HAP-1 (cell line): ENCODE data around the gene TPP1.

Experiments used
- DNase-seq, 2 experiments: peaks; one replicate each; pipeline ENCODE4 v3.0.0-alpha.2; 2016 to 2020; ENCODE audit warnings: low spot score in 2 of 2
- H3K27me3 ChIP-seq: fragments of 250-450 bp; sonication (Bioruptor Pico); 2 replicates; pipeline ENCODE4 v1.5.1; 2020; ENCODE audit warnings: low read depth, mild to moderate bottlenecking, moderate library complexity
- H3K36me3 ChIP-seq: fragments of 250-450 bp; sonication (Bioruptor Pico); replicated peaks from 2 replicates; pipeline ENCODE4 v1.5.1; 2020; ENCODE audit warnings: mild to moderate bottlenecking
- H3K4me1 ChIP-seq: fragments of 250-450 bp; sonication (Bioruptor Pico); 2 replicates; pipeline ENCODE4 v1.5.1; 2020; ENCODE audit warnings: mild to moderate bottlenecking
- H3K4me3 ChIP-seq: fragments of 250-450 bp; sonication (Bioruptor Pico); 2 replicates; pipeline ENCODE4 v1.5.1; 2020; ENCODE audit warnings: mild to moderate bottlenecking, moderate library complexity
- H3K9me3 ChIP-seq: fragments of 250-450 bp; sonication (Bioruptor Pico); 2 replicates; pipeline ENCODE4 v1.5.1; 2020; ENCODE audit warnings: mild to moderate bottlenecking, moderate library complexity
- in situ Hi-C: fragments of 300-500 bp; cut with MboI; formaldehyde crosslinking; loops from 3 replicates; pipeline ENCODE4 v1.14.3; 2020; ENCODE audit warnings: low sequenced_read_pairs, inconsistent platforms, mixed read lengths

The TPP1 gene

DNA sequence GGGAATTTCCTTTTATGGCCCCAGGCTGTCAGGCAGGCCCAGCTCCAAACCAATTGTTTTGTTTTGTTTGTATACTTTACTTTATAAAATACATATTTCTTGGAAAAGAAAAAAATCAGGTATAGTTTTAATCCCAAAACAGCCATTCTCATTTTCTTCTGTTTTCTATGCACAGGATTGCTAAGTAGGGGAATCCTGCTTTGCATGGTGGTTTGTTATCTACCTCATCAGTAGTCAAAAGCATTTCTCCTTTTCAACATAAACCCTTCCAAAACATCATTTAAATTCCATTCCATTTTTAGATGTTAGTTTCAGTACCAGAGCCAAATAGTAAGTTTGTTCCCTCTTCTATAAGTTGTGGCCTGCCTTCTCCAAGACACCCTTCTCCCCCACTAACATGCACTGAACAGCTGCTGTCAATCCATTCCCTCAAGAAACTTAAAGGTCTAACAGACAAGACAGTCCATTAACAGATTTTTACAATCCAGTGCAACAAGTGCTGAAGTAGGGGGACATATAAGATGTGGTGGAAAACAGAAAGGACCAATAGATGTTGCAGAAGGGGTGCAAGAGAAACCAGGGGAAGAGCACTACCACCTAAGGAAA is 11.9 kb downstream of the TPP1 start:
- DNase-seq, result no peak
- no peak overlapping the region for H3K4me3 ChIP-seq
- peaks cover 28% of the 10 kb centered on the region for H3K4me1 ChIP-seq
- no peaks in the 10 kb centered on the region for H3K27me3 ChIP-seq
- peaks cover 47% of the 10 kb centered on the region for H3K36me3 ChIP-seq
- in situ Hi-C loops, result no loop called here
- H3K9me3 ChIP-seq, result no peaks in the 10 kb centered on the region

DNA sequence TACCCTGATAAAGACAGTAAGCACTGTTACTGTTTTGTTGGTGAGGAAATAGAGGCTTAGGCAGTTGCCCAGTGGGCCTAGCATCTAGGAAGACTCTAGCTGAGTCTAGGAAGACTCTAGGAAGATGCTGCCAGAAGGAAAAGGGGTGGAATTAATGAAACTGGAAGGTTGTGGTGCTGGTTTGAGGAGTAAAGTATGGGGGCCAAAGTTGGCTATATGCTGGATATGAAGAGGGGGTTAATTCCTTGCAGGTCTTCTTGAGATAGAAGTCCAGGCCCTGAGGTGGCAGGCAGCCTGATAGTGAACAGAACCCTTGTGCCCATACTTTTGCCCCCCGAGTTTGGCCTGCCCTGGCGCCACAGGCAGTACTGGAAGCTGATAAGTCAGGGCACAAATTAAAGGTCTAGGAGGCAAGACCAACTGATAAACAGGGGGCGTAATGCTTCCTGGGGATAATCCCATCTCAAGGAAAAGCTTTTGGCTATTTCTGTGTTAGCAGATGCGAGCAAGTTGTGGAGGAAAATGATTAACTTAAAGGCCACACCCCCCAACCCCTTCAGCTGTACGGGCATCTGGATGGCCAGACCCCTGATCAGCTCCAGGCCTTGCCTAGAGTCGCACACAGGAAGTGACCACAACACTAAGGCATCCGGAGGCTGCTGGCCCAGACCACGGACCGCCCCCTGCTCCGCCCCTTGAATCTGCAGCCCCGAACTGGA is 12.6 kb downstream of the TPP1 start:
- H3K4me3 ChIP-seq, result 0 out of 2 replicates have a peak overlapping the region, but pooled peaks have one; percentile 5
- DNase-seq, result peak; percentile 66 to 93
- H3K9me3 ChIP-seq, result no peaks in the 10 kb centered on the region
- no peaks in the 10 kb centered on the region for H3K27me3 ChIP-seq
- peaks cover 48% of the 10 kb centered on the region for H3K36me3 ChIP-seq
- peaks cover 31% of the 10 kb centered on the region for H3K4me1 ChIP-seq
- in situ Hi-C loops, result no loop called here

DNA sequence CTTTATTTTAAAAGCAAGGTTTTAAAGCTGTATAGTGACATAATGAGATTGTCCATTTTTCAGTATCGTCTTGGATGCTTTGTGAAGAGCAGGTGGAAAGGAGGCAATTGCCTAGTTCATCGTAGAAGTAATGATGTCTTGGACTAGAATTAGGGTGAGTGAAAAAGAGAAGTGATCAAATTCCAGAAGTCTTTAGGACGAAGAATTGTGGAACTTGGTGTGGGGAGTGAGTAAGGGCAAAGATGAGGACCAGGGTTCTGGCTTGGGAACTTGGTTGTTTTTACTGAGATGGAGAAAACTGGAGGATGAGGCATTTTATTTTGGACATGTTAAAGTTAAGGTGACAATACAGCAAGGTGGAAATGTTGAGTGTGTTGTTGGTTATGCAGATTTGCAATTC is 14.4 kb downstream of the TPP1 start:
- no peaks in the 10 kb centered on the region for H3K9me3 ChIP-seq
- no peak for DNase-seq
- no peaks in the 10 kb centered on the region for H3K27me3 ChIP-seq
- H3K36me3 ChIP-seq, result peaks cover 51% of the 10 kb centered on the region
- in situ Hi-C loops, result no loop called here
- H3K4me1 ChIP-seq, result peaks cover 31% of the 10 kb centered on the region
- peak overlapping the region; percentile 94 for H3K4me3 ChIP-seq

DNA sequence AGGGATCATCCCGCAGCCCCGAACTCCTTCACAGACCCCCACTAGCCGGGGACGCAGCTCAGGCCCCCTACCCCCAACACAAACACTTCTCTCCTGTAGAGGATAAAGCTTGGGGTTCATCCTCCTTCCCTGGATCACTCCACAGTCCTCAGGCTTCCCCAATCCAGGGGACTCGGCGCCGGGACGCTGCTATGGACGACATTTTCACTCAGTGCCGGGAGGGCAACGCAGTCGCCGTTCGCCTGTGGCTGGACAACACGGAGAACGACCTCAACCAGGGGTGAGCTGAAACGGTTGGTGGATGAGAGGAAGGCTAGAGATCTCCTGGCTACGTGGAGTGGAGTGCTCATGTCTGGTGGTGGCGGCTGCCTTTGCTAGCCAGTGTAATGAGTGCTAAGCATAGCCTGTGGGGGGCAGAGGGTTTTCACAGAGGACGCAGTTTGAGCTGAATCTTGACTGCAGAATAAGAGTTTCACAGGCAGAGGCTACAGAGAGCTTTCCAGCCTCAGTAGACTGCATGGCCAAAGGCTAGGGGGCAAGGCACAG is 15.1 kb downstream of the TPP1 start:
- Histone ChIP-seq H3K4me1 (peaks cover 31% of the 10 kb centered on the region), H3K36me3 (peaks cover 51% of the 10 kb centered on the region), H3K9me3 (no peaks in the 10 kb centered on the region), H3K27me3 (no peaks in the 10 kb centered on the region), H3K4me3 (peak overlapping the region; percentile 94)
- DNase-seq, result peak; percentile 44 to 59
- in situ Hi-C loops, result no loop called here

DNA sequence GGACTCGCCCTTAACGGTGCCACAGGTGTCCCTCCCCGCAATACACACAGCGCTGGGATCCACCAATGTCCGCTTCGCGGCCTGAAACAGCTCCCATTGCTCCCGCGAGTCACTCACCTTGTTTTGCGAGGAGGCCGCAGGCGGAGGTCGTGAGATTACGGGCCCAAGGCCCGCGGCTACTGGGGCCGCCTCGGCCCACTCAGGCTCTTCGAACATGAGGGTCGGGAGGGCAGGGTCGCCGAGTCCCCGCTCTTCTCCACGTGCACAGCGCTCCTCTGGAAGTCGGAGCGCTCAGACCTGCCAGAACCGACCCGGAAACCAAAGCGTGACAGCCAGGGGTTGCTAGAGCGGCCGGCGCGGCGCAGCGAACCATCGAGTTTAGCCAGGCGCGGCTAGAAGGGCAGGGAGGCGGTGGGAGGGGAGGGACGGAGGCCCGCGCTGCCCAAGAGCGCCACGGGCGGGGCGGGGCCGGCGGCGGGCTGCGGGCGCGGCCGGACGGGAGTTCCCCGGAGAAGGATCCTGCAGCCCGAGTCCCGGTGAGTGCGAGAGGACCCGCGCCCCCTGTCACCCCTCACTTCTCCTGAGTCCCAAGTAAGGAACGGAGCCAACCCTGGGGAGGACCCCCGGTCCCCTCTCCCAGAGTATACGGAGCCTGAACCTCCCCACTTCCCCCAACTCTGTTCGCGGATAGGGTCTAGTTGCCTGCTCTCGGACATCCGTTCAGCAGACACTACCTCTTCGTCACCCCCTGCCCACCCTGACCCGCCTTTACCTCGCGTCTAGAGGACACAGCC is 15.7 kb downstream of the TPP1 start, which contains the start of the genes ILK and RRP8:
Gene ILK (plus strand): TSS at position 488 of the 794 bp plus-strand sequence. CDS start 498 bp downstream, outside the sequence.
Gene RRP8 (minus strand): TSS at position 330 of the 794 bp plus-strand sequence. CDS start 114 bp downstream, at position 216.
- H3K36me3 ChIP-seq, result peaks cover 51% of the 10 kb centered on the region

DNA sequence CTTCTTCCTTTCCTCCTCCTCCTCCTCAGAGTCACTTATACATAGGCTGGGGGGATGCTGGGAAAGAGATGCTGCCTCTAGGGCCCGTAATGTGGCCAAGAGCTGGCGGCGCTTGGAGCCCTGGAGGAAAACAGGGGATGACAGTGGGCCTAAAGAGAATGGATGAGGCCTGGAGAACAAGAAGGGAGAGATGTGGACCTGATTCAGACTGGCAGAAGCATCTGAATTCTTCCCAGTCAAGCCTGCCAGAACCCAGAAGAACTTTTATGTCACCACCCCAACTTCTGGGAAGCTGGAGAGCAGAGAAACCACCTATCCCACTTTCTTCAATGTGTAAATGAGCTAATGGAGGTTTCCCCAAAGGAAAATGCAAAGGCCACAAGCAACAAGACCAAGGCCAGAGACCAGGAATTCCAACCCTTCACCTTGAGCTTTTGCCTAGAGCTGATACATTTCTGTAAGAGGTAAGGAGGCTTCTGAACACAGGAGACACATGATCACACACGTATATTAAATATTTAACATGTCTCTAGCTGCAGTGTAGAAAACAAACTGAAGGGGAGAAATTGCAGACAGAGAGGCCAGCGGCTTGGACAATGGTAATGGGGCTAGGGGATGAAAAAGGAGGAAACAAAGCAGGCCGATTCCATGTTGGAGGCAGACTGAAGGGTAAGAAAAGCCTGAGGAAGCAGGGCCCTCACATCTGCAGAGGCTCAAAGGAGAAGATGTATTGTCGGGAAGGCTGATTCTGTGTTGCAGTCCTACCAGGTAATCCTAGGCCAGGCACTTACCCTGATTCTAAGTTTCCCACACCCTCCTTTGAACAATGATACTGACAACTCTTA is 16.9 kb downstream of the TPP1 start:
- in situ Hi-C loops, result no loop called here
- H3K36me3 ChIP-seq, result peaks cover 46% of the 10 kb centered on the region
- peak overlapping the region; percentile 94 for H3K4me3 ChIP-seq
- H3K9me3 ChIP-seq, result no peaks in the 10 kb centered on the region
- no peak for DNase-seq
- peaks cover 26% of the 10 kb centered on the region for H3K4me1 ChIP-seq
- no peaks in the 10 kb centered on the region for H3K27me3 ChIP-seq

More for the DNA sequence above, 15.7 kb downstream of the TPP1 start, which contains the start of the genes ILK and RRP8:
- peak; percentile 88 to 92 for DNase-seq
- Histone ChIP-seq H3K27me3 (no peaks in the 10 kb centered on the region), H3K4me1 (peaks cover 31% of the 10 kb centered on the region), H3K4me3 (peak within 1 kb of the TSS; percentile 94), H3K9me3 (no peaks in the 10 kb centered on the region)
- in situ Hi-C loops, result no loop called here

DNA sequence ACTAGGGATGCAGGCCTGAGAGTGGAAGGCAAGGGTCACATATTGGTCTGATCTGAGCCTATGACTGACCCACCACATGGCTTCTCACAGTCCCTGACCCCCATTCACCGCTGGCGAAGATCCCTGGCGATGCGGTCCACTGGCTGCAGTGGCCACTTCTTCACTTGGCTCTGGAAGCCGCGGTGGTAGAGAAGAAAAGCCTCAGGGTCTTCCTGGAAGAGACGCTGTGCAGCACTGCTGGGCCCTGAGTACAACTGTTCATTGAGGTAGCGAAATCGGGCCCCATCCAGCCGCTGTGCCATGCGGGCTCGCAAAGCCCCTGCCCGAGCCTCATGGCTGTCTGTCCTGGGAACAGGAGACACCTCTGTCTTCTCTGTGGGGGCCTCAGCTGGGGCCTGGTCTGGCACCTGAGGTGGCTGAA is 18.2 kb downstream of the TPP1 start:
- H3K4me1 ChIP-seq, result peaks cover 15% of the 10 kb centered on the region
- in situ Hi-C loops, result no loop called here
- H3K36me3 ChIP-seq, result peaks cover 48% of the 10 kb centered on the region
- H3K4me3 ChIP-seq, result no peak overlapping the region
- no peaks in the 10 kb centered on the region for H3K27me3 ChIP-seq
- H3K9me3 ChIP-seq, result no peaks in the 10 kb centered on the region
- no peak for DNase-seq

DNA sequence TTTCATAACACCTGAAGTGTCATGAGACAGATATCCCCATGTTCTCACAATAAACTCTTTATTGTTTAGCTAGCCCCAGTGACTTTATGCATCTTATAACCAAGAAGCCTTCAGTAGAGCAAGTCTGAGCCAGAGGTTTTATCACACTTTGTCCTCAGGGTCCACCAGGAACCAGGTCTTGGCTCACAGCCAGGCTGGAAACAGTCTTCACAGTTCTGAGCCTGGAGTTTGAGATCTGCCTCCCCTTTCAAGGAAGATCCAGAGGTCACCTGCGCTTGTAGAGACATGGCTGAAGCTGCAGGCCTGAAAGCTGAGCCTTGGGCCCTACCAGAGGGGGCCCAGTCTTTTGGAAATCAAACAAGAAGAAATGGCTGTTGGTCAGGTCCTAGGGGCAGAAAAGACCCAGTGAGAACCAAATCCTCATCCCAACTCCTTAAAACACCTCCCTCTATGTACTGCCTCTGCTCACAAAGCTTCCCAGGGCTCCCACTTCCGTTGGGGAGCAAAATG is 19.3 kb downstream of the TPP1 start:
- peaks cover 8% of the 10 kb centered on the region for H3K4me1 ChIP-seq
- no peaks in the 10 kb centered on the region for H3K9me3 ChIP-seq
- peaks cover 59% of the 10 kb centered on the region for H3K36me3 ChIP-seq
- no peak overlapping the region for H3K4me3 ChIP-seq
- in situ Hi-C loops, result no loop called here
- no peaks in the 10 kb centered on the region for H3K27me3 ChIP-seq
- DNase-seq, result no peak

DNA sequence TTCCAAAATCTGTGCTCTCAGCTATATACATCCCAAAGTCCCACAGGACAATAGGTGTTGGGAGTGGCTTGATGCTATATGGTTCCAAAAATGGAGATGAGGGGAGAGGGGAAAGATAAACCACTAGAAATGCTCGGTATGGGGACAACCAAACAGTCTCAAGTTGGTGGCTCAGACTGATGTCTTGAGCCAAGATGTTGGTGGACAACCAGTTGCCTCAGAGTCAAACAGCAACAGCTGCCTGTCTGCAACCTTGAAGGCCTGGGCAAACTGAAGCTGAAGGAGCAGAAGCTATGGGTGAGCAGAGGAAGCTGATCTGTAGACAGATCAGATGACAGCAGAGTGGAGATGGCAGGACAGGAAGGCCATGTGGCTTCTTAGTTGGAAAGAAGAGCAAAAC is 19.8 kb downstream of the TPP1 start:
- no peaks in the 10 kb centered on the region for H3K9me3 ChIP-seq
- no peak for DNase-seq
- H3K36me3 ChIP-seq, result peaks cover 59% of the 10 kb centered on the region
- in situ Hi-C loops, result no loop called here
- H3K4me1 ChIP-seq, result 0 out of 2 replicates have a peak, but pooled peaks cover 5% of the 10 kb centered on the region
- no peaks in the 10 kb centered on the region for H3K27me3 ChIP-seq
- H3K4me3 ChIP-seq, result no peak overlapping the region

DNA sequence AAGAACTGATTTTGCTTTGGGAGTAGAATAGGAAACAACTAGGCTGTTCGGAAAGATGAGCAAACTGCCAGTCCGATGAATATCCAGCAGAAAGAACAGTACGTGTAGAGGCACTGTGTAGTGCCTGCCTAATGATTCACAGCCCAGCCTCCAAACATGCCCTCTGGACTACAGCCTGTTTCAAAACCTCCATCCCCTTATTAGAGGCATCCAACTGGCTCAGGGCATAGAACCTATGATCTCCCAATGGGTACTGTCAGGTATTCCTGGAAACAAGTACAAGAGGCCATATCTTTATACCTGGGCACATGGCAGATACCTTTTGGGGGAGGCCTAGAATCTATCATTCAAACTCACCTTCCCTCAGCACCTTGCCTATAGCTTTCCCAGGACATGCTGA is 20.7 kb downstream of the TPP1 start:
- Histone ChIP-seq H3K9me3 (no peaks in the 10 kb centered on the region), H3K4me1 (0 out of 2 replicates have a peak, but pooled peaks cover 5% of the 10 kb centered on the region), H3K4me3 (no peak overlapping the region), H3K36me3 (peaks cover 65% of the 10 kb centered on the region), H3K27me3 (no peaks in the 10 kb centered on the region)
- in situ Hi-C loops, result no loop called here
- DNase-seq, result no peak

DNA sequence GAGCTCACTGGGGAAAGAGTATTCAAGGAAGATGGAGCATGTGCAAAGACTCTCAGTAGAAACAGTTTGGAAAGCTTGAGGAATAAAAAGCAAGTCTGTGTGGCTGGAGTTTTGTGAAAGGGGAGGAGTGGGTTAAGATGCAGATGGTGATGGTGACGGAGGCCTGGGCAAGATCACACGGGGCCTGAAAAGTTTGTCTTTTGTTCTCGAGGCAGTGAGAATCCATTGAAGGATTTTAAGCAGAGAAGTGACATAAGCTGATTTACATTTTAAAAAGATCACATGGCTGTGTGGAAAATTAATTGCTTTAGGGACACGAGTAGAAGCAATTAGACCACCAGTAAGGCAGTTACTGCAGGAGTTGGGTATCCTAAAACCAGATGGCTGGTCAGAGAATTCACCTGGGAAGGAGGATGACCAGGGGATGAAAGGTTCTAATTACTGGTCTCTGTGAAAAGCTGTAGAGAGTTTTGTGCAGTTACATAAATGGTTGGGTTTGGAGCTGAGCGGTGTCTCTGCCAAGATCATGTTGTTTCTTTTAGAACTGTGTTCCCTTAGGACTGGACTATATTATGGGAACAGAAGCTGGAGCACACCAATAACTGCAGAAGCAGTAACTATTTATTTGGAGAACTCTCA is 22.9 kb downstream of the TPP1 start:
- in situ Hi-C loops, result no loop called here
- Histone ChIP-seq H3K36me3 (peaks cover 67% of the 10 kb centered on the region), H3K4me3 (no peak overlapping the region), H3K9me3 (no peaks in the 10 kb centered on the region), H3K4me1 (no peaks in the 10 kb centered on the region), H3K27me3 (no peaks in the 10 kb centered on the region)
- DNase-seq, result peak in 1 of 2 experiments; percentile 38

DNA sequence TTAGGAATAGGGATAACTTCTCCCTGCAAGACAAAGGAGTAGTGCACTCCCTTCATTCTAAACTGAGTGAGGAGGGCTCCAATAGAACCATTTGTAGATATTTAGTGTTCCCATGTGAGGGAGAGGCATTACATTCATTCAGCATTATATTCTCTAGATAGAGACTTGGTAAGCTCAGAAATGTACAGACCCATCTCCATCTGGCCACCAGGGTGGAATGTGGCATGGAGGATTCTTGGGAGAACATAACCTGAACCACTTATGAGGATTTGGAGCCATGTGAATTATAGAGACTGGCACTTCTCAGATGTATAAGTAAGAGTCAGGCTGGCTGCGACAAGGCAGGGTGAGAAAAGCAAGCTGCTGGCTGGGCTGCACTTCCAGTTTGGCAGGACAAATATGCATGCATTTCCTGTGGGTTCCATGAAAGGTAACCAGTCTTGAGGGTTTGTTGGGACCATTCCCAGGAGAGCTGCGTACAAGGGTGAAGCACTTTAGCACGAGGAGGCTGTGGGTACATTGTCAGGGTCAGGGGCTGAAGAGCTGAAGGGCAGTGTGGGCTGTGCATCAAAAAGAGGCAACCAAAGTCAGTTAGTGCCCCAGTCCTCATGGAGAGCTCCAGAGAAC is 25.0 kb downstream of the TPP1 start:
- H3K36me3 ChIP-seq, result peaks cover 46% of the 10 kb centered on the region
- H3K9me3 ChIP-seq, result no peaks in the 10 kb centered on the region
- H3K27me3 ChIP-seq, result no peaks in the 10 kb centered on the region
- no peak for DNase-seq
- H3K4me1 ChIP-seq, result no peaks in the 10 kb centered on the region
- in situ Hi-C loops, result no loop called here
- H3K4me3 ChIP-seq, result no peak overlapping the region
